Spleen (tissue), 11 donors: ENCODE results near the gene GRAP2. TPM values are rescaled to one million over a fixed set of nuclear protein-coding genes. Genes with fewer than 3 reads are reported as not detected.
A peak's percentile ranks its signal among the peaks of the same experiment; 100 is the strongest.

Experiments used
- DNase-seq: peaks from one replicate; pipeline ENCODE4 v3.0.0-alpha.2; 2020
- H3K27ac ChIP-seq, 8 donors: fragments of 200-600 bp; sonication (generic) in 7 of 8; 1 replicate in 4 of 8; 2 replicates in 4 of 8; pipeline versions ENCODE4 v1.5.0 to v1.8.0; 2016 to 2021; ENCODE audit warnings: inconsistent platforms in 4 of 8, mild to moderate bottlenecking in 4 of 8, moderate library complexity in 1 of 8
- H3K27me3 ChIP-seq, 7 donors: fragments of 200-600 bp; sonication (generic) in 6 of 7; replicated peaks in 1 of 7; 1 replicate in 4 of 7; 2 replicates in 3 of 7; pipeline versions ENCODE4 v1.5.0 to v1.8.0; 2016 to 2021; ENCODE audit warnings: inconsistent platforms in 3 of 7, mild to moderate bottlenecking in 1 of 7
- H3K36me3 ChIP-seq, 6 donors: fragments of 200-600 bp; sonication (generic) in 5 of 6; 1 replicate in 4 of 6; 2 replicates in 2 of 6; pipeline versions ENCODE4 v1.5.0 to v1.8.0; 2016 to 2021; ENCODE audit warnings: inconsistent platforms in 2 of 6
- H3K4me1 ChIP-seq, 6 donors: fragments of 200-600 bp; sonication (generic) in 5 of 6; 1 replicate in 3 of 6; 2 replicates in 3 of 6; pipeline versions ENCODE4 v1.5.0 to v1.8.0; 2016 to 2021; ENCODE audit warnings: inconsistent platforms in 3 of 6
- H3K4me3 ChIP-seq, 8 donors: fragments of 200-600 bp; sonication (generic) in 7 of 8; 1 replicate in 4 of 8; 2 replicates in 4 of 8; pipeline versions ENCODE4 v1.5.0 to v1.8.0; 2016 to 2021; ENCODE audit warnings: inconsistent platforms in 4 of 8, mild to moderate bottlenecking in 4 of 8, moderate library complexity in 2 of 8
- H3K9me3 ChIP-seq, 8 donors: fragments of 200-600 bp; sonication (generic) in 7 of 8; 1 replicate in 4 of 8; 2 replicates in 4 of 8; pipeline versions ENCODE4 v1.5.0 to v1.8.0; 2016 to 2021; ENCODE audit warnings: inconsistent platforms in 4 of 8
- CTCF ChIP-seq, 11 experiments: fragments of 200-600 bp in 7 of 11; fragments of 450-650 bp in 4 of 11; sonication (generic) in 4 of 11; IDR thresholded peaks in 8 of 11; conservative IDR thresholded peaks in 3 of 11; 1 replicate in 7 of 11; 2 replicates in 4 of 11; pipeline versions ENCODE4 v1.4.0 to v1.8.0; 2016 to 2021; ENCODE audit warnings: antibody characterized with exemption in 11 of 11, inconsistent platforms in 4 of 11, mild to moderate bottlenecking in 1 of 11
- POLR2A ChIP-seq, 3 donors: fragments of 450-650 bp; IDR thresholded peaks; one replicate each; pipeline ENCODE4 v1.5.1; 2017; ENCODE audit warnings: antibody characterized with exemption in 3 of 3, mild to moderate bottlenecking in 1 of 3
- POLR2AphosphoS5 ChIP-seq, 3 donors: sonication (generic); formaldehyde crosslinking; IDR thresholded peaks; one replicate each; pipeline ENCODE4 v1.5.1; 2017; ENCODE audit warnings: antibody characterized with exemption in 3 of 3
- WGBS, 5 donors: extraction: QIAGEN DNeasy Blood & Tissue Kit in 3 of 5; methylation state at CpG; one replicate each; pipeline versions ENCODE4 v1.1.5 to v1.1.7; 2013 to 2018; 5-methylcytosine and 5-hydroxymethylcytosine counted together
- intact Hi-C: fragments of 100-400 bp; cut with DNase I; formaldehyde crosslinking; loops from one replicate; pipeline ENCODE4 v1.15.0; 2023; ENCODE audit warnings: low total_unique reads
- polyA plus RNA-seq, 3 donors: library from polyadenylated mRNA; stranded (reverse); fragments of 200-250 nt; gene quantifications; one replicate each; pipeline ENCODE4 v1.2.1, GENCODE V29; 2013
- total RNA-seq, 7 donors: library from RNA; depleted of rRNA in 3 of 7; stranded (reverse); fragments of >200 nt in 3 of 7; fragmentation: NEBNext Ultra II Directional in 4 of 7; extraction: Animal tissue kit (Norgen Biotek cat#: 25700) in 4 of 7; gene quantifications; one replicate each; pipeline versions ENCODE4 v1.1.0 to v1.2.1, GENCODE V29; 2016 to 2021
- donor health status: healthy with polysubstance abuse.
- donor health status: DM: no; HTN: no; CAD: no; lungs with moderate emphysema.
- donor health status: DM: no; HTN: no; CAD: no.
- donor health status: Bipolar disorder and iron deficiency.
- donor health status: healthy.
- donor health status: DM: no; HTN: no; CAD: no.
- donor health status: DM: yes; HTN: yes; CAD: no.

Gene GRAP2
- total and polyA plus RNA-seq, 10 donors, result 3.1 to 40.3 (median 29.8) TPM

GRCh38 chr22:39910876-39911613, 10.2 kb downstream of the GRAP2 start:
- Histone ChIP-seq H3K36me3 (no peaks in the 10 kb centered on the region), H3K9me3 (no peaks in the 10 kb centered on the region), H3K27me3 (no peaks in the 10 kb centered on the region), H3K4me3 (peak overlapping the region in 1 of 8 donors; percentile 35), H3K4me1 (peaks cover 0 to 82% (median 34%) of the 10 kb centered on the region in 6 donors), H3K27ac (peak overlapping the region in 4 of 8 donors; percentile 76 to 84 (median 80))
- intact Hi-C loops, result no loop called here
- TF ChIP-seq CTCF (IDR thresholded peaks at IDR 0.05 in 8 of 11, conservative IDR thresholded peaks at IDR 0.05 in 3 of 11), result no peak
- TF ChIP-seq POLR2A (IDR thresholded peaks at IDR 0.05), result no peak
- no peak for TF ChIP-seq POLR2AphosphoS5 (IDR thresholded peaks at IDR 0.05)
- WGBS, 5 donors, result 55 to 70% (median 64%) methylated on average over 9 of the region's 9 CpGs
- DNase-seq, result no peak

DNA sequence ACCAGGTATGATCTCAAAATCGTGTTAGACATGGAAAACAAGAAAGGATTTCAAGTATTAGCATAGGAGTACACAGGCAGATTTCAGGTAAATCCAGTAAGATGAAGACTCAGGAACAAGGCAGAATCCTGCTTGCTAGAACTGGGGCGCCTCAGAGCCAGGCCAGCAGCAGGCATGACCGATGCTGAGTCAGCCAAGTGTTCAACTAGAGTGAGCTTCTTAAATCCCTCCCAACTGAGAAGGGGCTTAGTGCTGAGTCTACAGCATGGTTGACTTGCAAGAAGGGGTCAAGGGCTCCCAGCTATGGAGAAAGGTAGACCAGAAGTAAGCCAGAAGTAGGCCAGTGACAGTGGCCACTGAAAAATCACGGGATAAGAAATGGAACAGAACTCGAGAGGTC, 12.4 kb downstream of the GRAP2 start:
- 85 to 94% (median 91%) methylated on average over 5 of the region's 5 CpGs for WGBS, 5 donors
- no peak for TF ChIP-seq CTCF (IDR thresholded peaks at IDR 0.05 in 8 of 11, conservative IDR thresholded peaks at IDR 0.05 in 3 of 11)
- no peak for TF ChIP-seq POLR2A (IDR thresholded peaks at IDR 0.05)
- TF ChIP-seq POLR2AphosphoS5 (IDR thresholded peaks at IDR 0.05), result no peak
- no peaks in the 10 kb centered on the region for H3K9me3 ChIP-seq
- no peaks in the 10 kb centered on the region for H3K36me3 ChIP-seq
- no peaks in the 10 kb centered on the region for H3K27me3 ChIP-seq
- intact Hi-C loops, result no loop called here
- H3K27ac ChIP-seq, result peak overlapping the region in 4 of 8 donors; percentile 14 to 84 (median 34)
- H3K4me3 ChIP-seq, result no peak overlapping the region
- H3K4me1 ChIP-seq, result peaks cover 9 to 100% (median 36%) of the 10 kb centered on the region in 6 donors
- no peak for DNase-seq

GRCh38 chr22:39913886-39914285, 13.0 kb downstream of the GRAP2 start:
- Histone ChIP-seq H3K4me3 (no peak overlapping the region), H3K4me1 (peaks cover 9 to 100% (median 38%) of the 10 kb centered on the region in 6 donors), H3K27ac (peak overlapping the region in 5 of 8 donors; percentile 8 to 84 (median 38)), H3K36me3 (no peaks in the 10 kb centered on the region), H3K9me3 (no peaks in the 10 kb centered on the region), H3K27me3 (no peaks in the 10 kb centered on the region)
- 66 to 79% (median 72%) methylated on average over 2 of the region's 2 CpGs for WGBS, 5 donors
- intact Hi-C loops, result no loop called here
- TF ChIP-seq CTCF (IDR thresholded peaks at IDR 0.05 in 8 of 11, conservative IDR thresholded peaks at IDR 0.05 in 3 of 11) (no peak), POLR2A (IDR thresholded peaks at IDR 0.05) (no peak), POLR2AphosphoS5 (IDR thresholded peaks at IDR 0.05) (no peak)
- no peak for DNase-seq

GRCh38 chr22:39914584-39914983, 13.7 kb downstream of the GRAP2 start:
- TF ChIP-seq CTCF (IDR thresholded peaks at IDR 0.05 in 8 of 11, conservative IDR thresholded peaks at IDR 0.05 in 3 of 11) (no peak), POLR2AphosphoS5 (IDR thresholded peaks at IDR 0.05) (no peak), POLR2A (IDR thresholded peaks at IDR 0.05) (no peak)
- no peaks in the 10 kb centered on the region for H3K9me3 ChIP-seq
- H3K36me3 ChIP-seq, result no peaks in the 10 kb centered on the region
- no peak for DNase-seq
- intact Hi-C loops, result no loop called here
- peaks cover 9 to 100% (median 39%) of the 10 kb centered on the region in 6 donors for H3K4me1 ChIP-seq
- no peak overlapping the region for H3K4me3 ChIP-seq
- 87 to 91% (median 90%) methylated on average over 9 of the region's 9 CpGs for WGBS, 5 donors
- peak overlapping the region in 5 of 8 donors; percentile 22 to 84 (median 38) for H3K27ac ChIP-seq
- no peaks in the 10 kb centered on the region for H3K27me3 ChIP-seq
